Vagina (tissue), 2 donors: ENCODE data around the gene ONECUT1.

Source experiments
- CTCF ChIP-seq, 3 experiments: fragments of 450-650 bp in 2 of 3; fragments of 200-600 bp in 1 of 3; sonication (generic) in 1 of 3; IDR thresholded peaks; one replicate each; pipeline ENCODE4 v1.5.1; 2017 to 2019; ENCODE audit warnings: antibody characterized with exemption in 3 of 3, mild to moderate bottlenecking in 2 of 3, moderate library complexity in 2 of 3
- POLR2A ChIP-seq, 2 donors: fragments of 450-650 bp; IDR thresholded peaks; one replicate each; pipeline ENCODE4 v1.6.1; 2017; ENCODE audit warnings: antibody characterized with exemption in 2 of 2, mild to moderate bottlenecking in 2 of 2, moderate library complexity in 2 of 2
- POLR2AphosphoS5 ChIP-seq, 2 donors: sonication (generic); formaldehyde crosslinking; IDR thresholded peaks; one replicate each; pipeline ENCODE4 v1.9.0; 2017; ENCODE audit warnings: antibody characterized with exemption in 2 of 2, mild to moderate bottlenecking in 2 of 2, low read depth in 1 of 2; ENCODE audit not compliant: insufficient read depth in 1 of 2

GRCh38 chr15:52772766-52773165 is 17.4 kb downstream of the ONECUT1 start:
- no peak for TF ChIP-seq CTCF (IDR thresholded peaks at IDR 0.05)
- no peak for TF ChIP-seq POLR2A (IDR thresholded peaks at IDR 0.05)
- no peak for TF ChIP-seq POLR2AphosphoS5 (IDR thresholded peaks at IDR 0.05; ENCODE audit: insufficient read depth in 1 of 2, low read depth in 1 of 2)
